Transverse colon (tissue), 4 donors: ENCODE measurements around the gene MED10. TPM values are rescaled to one million over a fixed set of nuclear protein-coding genes. Genes with fewer than 3 reads are reported as not detected.
"Not testable (repeated sequence)": the region's sequence is repeated elsewhere in the genome, so short reads cannot be mapped to it uniquely, and the experiment has no call there.

ENCODE experiments used
- DNase-seq: peaks from one replicate; pipeline ENCODE4 v3.0.0-alpha.2; 2019
- H3K27ac ChIP-seq, 4 donors: fragments of 200-600 bp; sonication (generic); 2 replicates each; pipeline ENCODE4 v1.5.1; 2016 to 2018; ENCODE audit warnings: inconsistent platforms in 4 of 4
- H3K27me3 ChIP-seq: fragments of 200-600 bp; sonication (generic); 2 replicates; pipeline ENCODE4 v1.5.1; 2017; ENCODE audit warnings: inconsistent platforms
- H3K36me3 ChIP-seq, 4 donors: fragments of 200-600 bp; sonication (generic); 2 replicates each; pipeline ENCODE4 v1.5.1; 2017 to 2019; ENCODE audit warnings: inconsistent platforms in 4 of 4
- H3K4me1 ChIP-seq, 4 donors: fragments of 200-600 bp; sonication (generic); 2 replicates each; pipeline ENCODE4 v1.5.1; 2017 to 2020; ENCODE audit warnings: inconsistent platforms in 4 of 4
- H3K4me3 ChIP-seq, 4 donors: fragments of 200-600 bp; sonication (generic); 1 replicate in 1 of 4; 2 replicates in 3 of 4; pipeline versions ENCODE4 v1.5.1 to v1.6.1; 2017 to 2019; ENCODE audit warnings: inconsistent platforms in 4 of 4
- H3K9me3 ChIP-seq, 2 donors: fragments of 200-600 bp; sonication (generic); 2 replicates each; pipeline ENCODE4 v1.5.1; 2017 to 2019; ENCODE audit warnings: inconsistent platforms in 2 of 2
- CTCF ChIP-seq, 5 experiments: fragments of 200-600 bp in 3 of 5; fragments of 450-650 bp in 2 of 5; sonication (generic) in 3 of 5; IDR thresholded peaks; 1 replicate in 2 of 5; 2 replicates in 3 of 5; pipeline ENCODE4 v1.5.1; 2016 to 2017; ENCODE audit warnings: antibody characterized with exemption in 5 of 5, inconsistent platforms in 3 of 5, mild to moderate bottlenecking in 2 of 5, moderate library complexity in 1 of 5
- EP300 ChIP-seq: sonication (generic); formaldehyde crosslinking; IDR thresholded peaks from one replicate; pipeline ENCODE4 v1.6.1; 2017; ENCODE audit warnings: antibody characterized with exemption, low read depth
- POLR2A ChIP-seq: fragments of 450-650 bp; IDR thresholded peaks from one replicate; pipeline ENCODE4 v1.6.1; 2016; ENCODE audit warnings: antibody characterized with exemption, mild to moderate bottlenecking, moderate library complexity
- POLR2AphosphoS5 ChIP-seq, 3 donors: sonication (generic); formaldehyde crosslinking; IDR thresholded peaks; one replicate each; pipeline ENCODE4 v1.6.1; 2016; ENCODE audit warnings: antibody characterized with exemption in 3 of 3
- WGBS, 2 donors: methylation state at CpG; one replicate each; pipeline ENCODE4 v1.1.5; 2018; ENCODE audit warnings: low coverage in 1 of 2; 5-methylcytosine and 5-hydroxymethylcytosine counted together
- in situ Hi-C, 4 donors: fragments of 200-750 bp; cut with MboI; loops; one replicate each; pipeline versions ENCODE4 v1.15.0 to v1.15.1; 2017; ENCODE audit warnings: low sequenced_read_pairs in 3 of 4, low pct_ligation_motif_present in 1 of 4, low pct_unique_long_range_greater_than_20kb in 1 of 4
- intact Hi-C: fragments of 100-400 bp; cut with DNase I; formaldehyde crosslinking; loops from one replicate; pipeline ENCODE4 v1.15.1; 2023; ENCODE audit warnings: low total_unique reads
- total RNA-seq, 4 donors: library from RNA; depleted of rRNA; stranded (reverse); fragments of >200 nt; gene quantifications; one replicate each; pipeline ENCODE4 v1.1.0, GENCODE V29; 2016

Gene MED10
- total RNA-seq, 4 donors from 2014 or later = 9.4 to 25.1 (median 19.6) TPM

- in situ Hi-C loops = no loop called here
- DNase-seq = no peak
- TF ChIP-seq POLR2AphosphoS5 (IDR thresholded peaks at IDR 0.05) (no peak), POLR2A (no peak), EP300 (no peak), CTCF (IDR thresholded peaks at IDR 0.05) (no peak)
- WGBS, 2 donors = 88 to 97% methylated on average over 5 to 6 of the region's 6 CpGs
- Histone ChIP-seq H3K36me3 (no peaks in the 10 kb centered on the region), H3K4me1 (no peaks in the 10 kb centered on the region), H3K4me3 (no peak overlapping the region), H3K27me3 (no peaks in the 10 kb centered on the region), H3K27ac (no peak overlapping the region), H3K9me3 (no peaks in the 10 kb centered on the region)
- intact Hi-C loops = no loop called here
Observed at GRCh38 chr5:6358434-6358820, 19.9 kb downstream of the MED10 start.

- WGBS, 2 donors = 91 to 92% methylated on average over 2 to 8 of the region's 8 CpGs
- H3K9me3 ChIP-seq, in situ Hi-C loops, DNase-seq, H3K4me1 ChIP-seq, H3K27me3 ChIP-seq, H3K36me3 ChIP-seq, intact Hi-C loops, H3K4me3 ChIP-seq, H3K27ac ChIP-seq: not testable (repeated sequence)
Observed at GRCh38 chr5:6357817-6358433, 20.4 kb downstream of the MED10 start.

GRCh38 chr5:6356578-6357164 is 21.7 kb downstream of the MED10 start:
- no peaks in the 10 kb centered on the region for H3K9me3 ChIP-seq
- no peaks in the 10 kb centered on the region for H3K4me1 ChIP-seq
- TF ChIP-seq CTCF (IDR thresholded peaks at IDR 0.05) (no peak), POLR2AphosphoS5 (IDR thresholded peaks at IDR 0.05) (no peak), POLR2A (no peak), EP300 (no peak)
- H3K36me3 ChIP-seq = no peaks in the 10 kb centered on the region
- intact Hi-C loops (no loop called here), in situ Hi-C loops (no loop called here)
- no peak overlapping the region for H3K4me3 ChIP-seq
- H3K27me3 ChIP-seq = no peaks in the 10 kb centered on the region
- DNase-seq = no peak
- no peak overlapping the region for H3K27ac ChIP-seq
- WGBS, 2 donors = 87 to 91% methylated on average over 9 to 16 of the region's 16 CpGs

- Histone ChIP-seq H3K36me3 (no peaks in the 10 kb centered on the region), H3K27me3 (no peaks in the 10 kb centered on the region), H3K4me3 (no peak overlapping the region), H3K9me3 (no peaks in the 10 kb centered on the region), H3K27ac (no peak overlapping the region), H3K4me1 (no peaks in the 10 kb centered on the region)
- DNase-seq = no peak
- intact Hi-C loops = no loop called here
- TF ChIP-seq CTCF (IDR thresholded peaks at IDR 0.05) (no peak), POLR2A (no peak), EP300 (no peak), POLR2AphosphoS5 (IDR thresholded peaks at IDR 0.05) (no peak)
- in situ Hi-C loops = no loop called here
- WGBS, 2 donors = 71% methylated on average over 6 of the region's 6 CpGs; no CpG with 5 or more reads in 1 of the 2 donors
Observed at GRCh38 chr5:6355294-6355693, 23.1 kb downstream of the MED10 start.

- intact Hi-C loops (no loop called here), in situ Hi-C loops (no loop called here)
- Histone ChIP-seq H3K27ac (no peak overlapping the region), H3K36me3 (no peaks in the 10 kb centered on the region), H3K9me3 (no peaks in the 10 kb centered on the region), H3K4me3 (no peak overlapping the region), H3K4me1 (no peaks in the 10 kb centered on the region), H3K27me3 (no peaks in the 10 kb centered on the region)
- no peak for DNase-seq
- whole genome bisulfite sequencing, 2 donors = 71 to 75% methylated on average over 2 to 3 of the region's 3 CpGs
- TF ChIP-seq POLR2A = no peak
- TF ChIP-seq EP300 = no peak
- no peak for TF ChIP-seq POLR2AphosphoS5 (IDR thresholded peaks at IDR 0.05)
Observed at GRCh38 chr5:6354848-6355247, 23.5 kb downstream of the MED10 start.
